Endothelial cell of umbilical vein (primary cell): Measurements from ENCODE around the gene TMEM145. TPM values are rescaled to one million over a fixed set of nuclear protein-coding genes. Genes with fewer than 3 reads are reported as not detected.

Source experiments
- BruUV-seq: library from RNA; stranded (reverse); fragments of 400-500 nt; replicated peaks from 2 replicates; lab custom pipeline; 2021; lab: Mats Ljungman, UMichigan
- CTCF ChIA-PET: fragments of 300-600, 350-600 bp; sonication (Branson Sonifier 250); formaldehyde crosslinking; loops from one replicate; lab custom pipeline; 2021; ENCODE audit warnings: antibody characterized with exemption, inconsistent platforms; lab: Charles Lee
- POLR2A ChIA-PET: fragments of 300-600, 350-600 bp; sonication (Branson Sonifier 250); formaldehyde crosslinking; loops from one replicate; lab custom pipeline; 2021; ENCODE audit warnings: antibody characterized with exemption, inconsistent platforms; lab: Charles Lee
- DNase-seq: peaks from one replicate; pipeline ENCODE4 v3.0.0-alpha.2; 2011; ENCODE audit warnings: low read depth, low spot score
- FAIRE-seq: peaks from 2 replicates; lab custom pipeline; 2011; peaks lifted over from hg19 to GRCh38; lab: Jason Lieb, UNC
- H2AFZ ChIP-seq: 2 replicates; pipeline ENCODE4 v1.6.0; 2012; ENCODE audit warnings: low read depth, low read length, control low read depth, inconsistent platforms
- H3K27ac ChIP-seq: 2 replicates; pipeline ENCODE4 v1.5.1; 2011; ENCODE audit warnings: low read depth, mild to moderate bottlenecking, control low read depth, low read length, moderate library complexity; ENCODE audit not compliant: insufficient read depth
- H3K27me3 ChIP-seq, 2 experiments: 2 replicates each; pipeline versions ENCODE4 v1.6.0 to v1.6.1; 2011; ENCODE audit warnings: low read length in 2 of 2, mixed read lengths in 1 of 2; ENCODE audit not compliant: control insufficient read depth in 2 of 2, insufficient read depth in 2 of 2
- H3K36me3 ChIP-seq, 2 experiments: 2 replicates in 1 of 2; 3 replicates in 1 of 2; pipeline ENCODE4 v1.5.1; 2011; ENCODE audit warnings: low read length in 2 of 2, mild to moderate bottlenecking in 1 of 2, moderate library complexity in 1 of 2; ENCODE audit not compliant: control insufficient read depth in 2 of 2, insufficient read depth in 2 of 2; ENCODE audit errors: extremely low read depth in 1 of 2
- H3K4me1 ChIP-seq: 3 replicates; pipeline ENCODE4 v1.5.1; 2011; ENCODE audit warnings: mild to moderate bottlenecking, low read length; ENCODE audit not compliant: control insufficient read depth, insufficient read depth; ENCODE audit errors: extremely low read depth
- H3K4me2 ChIP-seq: 2 replicates; pipeline ENCODE4 v1.6.1; 2011; ENCODE audit warnings: low read length, control low read depth, mixed read lengths; ENCODE audit not compliant: insufficient read depth
- H3K4me3 ChIP-seq, 3 experiments: fragments of 200-600 bp in 1 of 3; sonication (generic), shearing (Covaris generic) in 1 of 3; replicated peaks in 1 of 3; 2 replicates each; pipeline ENCODE4 v1.5.1; 2011 to 2016; ENCODE audit warnings: control low read depth in 3 of 3, low read length in 3 of 3, mild to moderate bottlenecking in 2 of 3, inconsistent platforms in 1 of 3, low read depth in 1 of 3, moderate library complexity in 1 of 3; ENCODE audit not compliant: insufficient read depth in 1 of 3
- H3K79me2 ChIP-seq: 2 replicates; pipeline ENCODE4 v1.6.0; 2012; ENCODE audit warnings: low read length, inconsistent platforms; ENCODE audit not compliant: control insufficient read depth, insufficient read depth
- H3K9ac ChIP-seq: replicated peaks from 2 replicates; pipeline ENCODE3; 2011; ENCODE audit warnings: low read length, control low read depth; ENCODE audit not compliant: insufficient read depth; ENCODE audit errors: extremely low read depth
- H3K9me1 ChIP-seq: replicated peaks from 3 replicates; pipeline ENCODE4 v1.6.0; 2011; ENCODE audit warnings: mild to moderate bottlenecking, low read length; ENCODE audit not compliant: control insufficient read depth, insufficient read depth; ENCODE audit errors: extremely low read depth
- H3K9me3 ChIP-seq: replicated peaks from 2 replicates; pipeline ENCODE4 v1.5.1; 2012; ENCODE audit warnings: low read length, inconsistent platforms; ENCODE audit not compliant: control insufficient read depth, insufficient read depth
- H4K20me1 ChIP-seq: replicated peaks from 2 replicates; pipeline ENCODE3; 2011; ENCODE audit warnings: mild to moderate bottlenecking, low read length; ENCODE audit not compliant: control insufficient read depth, insufficient read depth; ENCODE audit errors: extremely low read depth
- FOS ChIP-seq: IDR thresholded peaks from 2 replicates; pipeline ENCODE4 v1.6.1; 2011; ENCODE audit warnings: mild to moderate bottlenecking, low read length, moderate library complexity, borderline replicate concordance; ENCODE audit not compliant: insufficient read depth
- GATA2 ChIP-seq: IDR thresholded peaks from 2 replicates; pipeline ENCODE4 v1.7.0; 2011; ENCODE audit warnings: low read depth, mild to moderate bottlenecking, moderate library complexity, mixed read lengths, low read length; ENCODE audit not compliant: insufficient read length, insufficient read depth
- JUN ChIP-seq: IDR thresholded peaks from 2 replicates; pipeline ENCODE4 v1.6.1; 2011; ENCODE audit warnings: borderline replicate concordance, low read depth; ENCODE audit not compliant: insufficient read length, insufficient read depth
- MYC ChIP-seq: IDR thresholded peaks from one replicate; pipeline ENCODE4 v1.6.1; 2011; ENCODE audit warnings: mild to moderate bottlenecking, low read depth, low read length
- POLR2A ChIP-seq: IDR thresholded peaks from 2 replicates; pipeline ENCODE4 v1.6.1; 2012; ENCODE audit warnings: low read depth, mild to moderate bottlenecking, control low read depth, low read length
- POLR2AphosphoS5 ChIP-seq: IDR thresholded peaks from 2 replicates; pipeline ENCODE4 v1.6.1; 2012; ENCODE audit warnings: low read depth, mild to moderate bottlenecking, control low read depth, low read length, moderate library complexity; ENCODE audit not compliant: insufficient read depth
- dilution Hi-C: fragments of 300-500 bp; cut with MboI; formaldehyde crosslinking; loops from one replicate; pipeline ENCODE4 v1.15.0; 2019; ENCODE audit warnings: low sequenced_read_pairs; ENCODE audit not compliant: extremely low pct_ligation_motif_present
- intact Hi-C: fragments of 100-400 bp; cut with micrococcal nuclease; formaldehyde crosslinking; loops from one replicate; pipeline ENCODE4 v1.10.0; 2022
- polyA plus RNA-seq, 4 experiments: library from polyadenylated mRNA; depleted of rRNA in 3 of 4; stranded (reverse) in 3 of 4; unstranded in 1 of 4; fragments of >200 nt; gene quantifications; 2 replicates each; pipeline versions ENCODE4 v1.2.1 to v1.2.3, GENCODE V29; 2011 to 2012; ENCODE audit warnings: missing spikeins in 1 of 4
- total RNA-seq: library from RNA; stranded (reverse); gene quantifications from 2 replicates; pipeline ENCODE4 v1.2.3, GENCODE V29; 2021
- TF ChIP-seq, protein P1 (sequence below), 2 donors: IDR thresholded peaks; 1 replicate in 1 of 2; 2 replicates in 1 of 2; pipeline ENCODE4 v1.5.1; 2011; ENCODE audit warnings: low read length in 2 of 2, mild to moderate bottlenecking in 2 of 2, moderate library complexity in 2 of 2, control low read depth in 1 of 2, inconsistent platforms in 1 of 2, low read depth in 1 of 2; ENCODE audit not compliant: insufficient read depth in 1 of 2; ENCODE audit errors: extremely low read depth in 1 of 2
- TF ChIP-seq, protein P2 (sequence below): IDR thresholded peaks from 2 replicates; pipeline ENCODE4 v1.6.1; 2011; ENCODE audit not compliant: insufficient read depth, insufficient read length

TMEM145 gene
- total and polyA plus RNA-seq, 2 donors (not counting 3 experiments of a cell fraction or from before 2014, with no cell fraction given), result not detected

- H3K9me1 ChIP-seq, result no peaks in the 10 kb centered on the region
- peaks cover 0 to 14% of the 10 kb centered on the region in 2 experiments for H3K36me3 ChIP-seq
- POLR2A ChIA-PET, result no interaction called here
- CTCF ChIA-PET, result no interaction called here
- intact Hi-C loops, result no loop called here
- no peaks in the 10 kb centered on the region for H3K27me3 ChIP-seq
- H3K4me3 ChIP-seq, result no peak overlapping the region
- H3K27ac ChIP-seq, result no peak overlapping the region
- no peak for DNase-seq
- H3K9me3 ChIP-seq, result no peaks in the 10 kb centered on the region
- dilution Hi-C loops, result no loop called here
- TSS peak; percentile 5 for BruUV-seq
- H3K4me2 ChIP-seq, result no peak overlapping the region
- H3K4me1 ChIP-seq, result no peaks in the 10 kb centered on the region
- TF ChIP-seq MYC (no peak), POLR2A (no peak), POLR2AphosphoS5 (no peak), JUN (no peak), FOS (no peak), GATA2 (no peak)
- TF ChIP-seq, protein P1, sequence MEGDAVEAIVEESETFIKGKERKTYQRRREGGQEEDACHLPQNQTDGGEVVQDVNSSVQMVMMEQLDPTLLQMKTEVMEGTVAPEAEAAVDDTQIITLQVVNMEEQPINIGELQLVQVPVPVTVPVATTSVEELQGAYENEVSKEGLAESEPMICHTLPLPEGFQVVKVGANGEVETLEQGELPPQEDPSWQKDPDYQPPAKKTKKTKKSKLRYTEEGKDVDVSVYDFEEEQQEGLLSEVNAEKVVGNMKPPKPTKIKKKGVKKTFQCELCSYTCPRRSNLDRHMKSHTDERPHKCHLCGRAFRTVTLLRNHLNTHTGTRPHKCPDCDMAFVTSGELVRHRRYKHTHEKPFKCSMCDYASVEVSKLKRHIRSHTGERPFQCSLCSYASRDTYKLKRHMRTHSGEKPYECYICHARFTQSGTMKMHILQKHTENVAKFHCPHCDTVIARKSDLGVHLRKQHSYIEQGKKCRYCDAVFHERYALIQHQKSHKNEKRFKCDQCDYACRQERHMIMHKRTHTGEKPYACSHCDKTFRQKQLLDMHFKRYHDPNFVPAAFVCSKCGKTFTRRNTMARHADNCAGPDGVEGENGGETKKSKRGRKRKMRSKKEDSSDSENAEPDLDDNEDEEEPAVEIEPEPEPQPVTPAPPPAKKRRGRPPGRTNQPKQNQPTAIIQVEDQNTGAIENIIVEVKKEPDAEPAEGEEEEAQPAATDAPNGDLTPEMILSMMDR (IDR thresholded peaks at IDR 0.05; ENCODE audit: extremely low read depth in 1 of 2, insufficient read depth in 1 of 2, low read depth in 1 of 2, low read length in 2 of 2), result no peak
- TF ChIP-seq, protein P2, sequence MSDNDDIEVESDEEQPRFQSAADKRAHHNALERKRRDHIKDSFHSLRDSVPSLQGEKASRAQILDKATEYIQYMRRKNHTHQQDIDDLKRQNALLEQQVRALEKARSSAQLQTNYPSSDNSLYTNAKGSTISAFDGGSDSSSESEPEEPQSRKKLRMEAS, result no peak
- FAIRE-seq, result no peak
- H3K9ac ChIP-seq, result no peak overlapping the region
- no peak overlapping the region for H2AFZ ChIP-seq
- no peaks in the 10 kb centered on the region for H4K20me1 ChIP-seq
- H3K79me2 ChIP-seq, result no peaks in the 10 kb centered on the region
Observed at GRCh38 chr19:42362342-42362741, 49.2 kb downstream of the TMEM145 start.
